H1 (cell line): ENCODE results near the gene BATF3. TPM values are rescaled to one million over a fixed set of nuclear protein-coding genes. Genes with fewer than 3 reads are reported as not detected.

Experiments used
- CTCF ChIA-PET: fragments of 300-600 bp; sonication (Branson Sonifier 250); formaldehyde crosslinking; loops from one replicate; lab custom pipeline; 2021; ENCODE audit not compliant: partially characterized antibody; lab: Charles Lee
- POLR2A ChIA-PET: fragments of 300-600 bp; sonication (Branson Sonifier 250); formaldehyde crosslinking; loops from one replicate; lab custom pipeline; 2021; ENCODE audit warnings: inconsistent platforms; ENCODE audit not compliant: partially characterized antibody; lab: Charles Lee
- DNase-seq, 2 experiments: peaks; one replicate each; pipeline versions ENCODE4 v3.0.0 to v3.0.0-alpha.2; 2010 to 2022; ENCODE audit warnings: low spot score in 2 of 2, low read depth in 1 of 2, mixed read lengths in 1 of 2
- FAIRE-seq: peaks from 2 replicates; lab custom pipeline; 2011; peaks lifted over from hg19 to GRCh38; lab: Jason Lieb, UNC
- H2AFZ ChIP-seq: 2 replicates; pipeline ENCODE4 v1.8.1; 2012; ENCODE audit warnings: low read length, inconsistent platforms
- H2AK5ac ChIP-seq: 2 replicates; pipeline ENCODE4 v1.6.1; 2013; ENCODE audit warnings: low read depth, low read length
- H2BK120ac ChIP-seq: replicated peaks from 2 replicates; pipeline ENCODE3; 2013; ENCODE audit warnings: low read depth, low read length, inconsistent platforms
- H2BK12ac ChIP-seq: 2 replicates; pipeline ENCODE4 v1.6.1; 2013; ENCODE audit warnings: low read depth, low read length
- H2BK15ac ChIP-seq: 2 replicates; pipeline ENCODE4 v1.6.1; 2013; ENCODE audit warnings: low read length
- H2BK20ac ChIP-seq: 2 replicates; pipeline ENCODE4 v1.6.1; 2013; ENCODE audit warnings: low read length
- H2BK5ac ChIP-seq: 2 replicates; pipeline ENCODE4 v1.6.1; 2013; ENCODE audit warnings: low read depth, low read length
- H3K14ac ChIP-seq: 2 replicates; pipeline ENCODE4 v1.6.1; 2013; ENCODE audit warnings: inconsistent platforms; ENCODE audit not compliant: insufficient read length
- H3K18ac ChIP-seq: 2 replicates; pipeline ENCODE4 v1.6.1; 2013; ENCODE audit warnings: low read length; ENCODE audit errors: extremely low read depth
- H3K23ac ChIP-seq: 2 replicates; pipeline ENCODE4 v1.6.1; 2013; ENCODE audit warnings: inconsistent platforms; ENCODE audit not compliant: insufficient read length
- H3K23me2 ChIP-seq: 2 replicates; pipeline ENCODE4 v1.6.1; 2013; ENCODE audit warnings: low read depth, low read length
- H3K27ac ChIP-seq: 2 replicates; pipeline ENCODE4 v1.6.1; 2011; ENCODE audit warnings: low read depth, low read length, inconsistent platforms
- H3K27me3 ChIP-seq, 4 experiments: replicated peaks in 1 of 4; 1 replicate in 1 of 4; 2 replicates in 3 of 4; pipeline versions ENCODE4 v1.6.1 to v1.8.1; 2011 to 2013; ENCODE audit warnings: low read length in 3 of 4, mild to moderate bottlenecking in 3 of 4, inconsistent platforms in 2 of 4, mixed read lengths in 2 of 4, moderate library complexity in 1 of 4; ENCODE audit not compliant: control insufficient read depth in 3 of 4, insufficient read depth in 3 of 4; ENCODE audit errors: extremely low read depth in 1 of 4
- H3K36me3 ChIP-seq, 4 experiments: 2 replicates each; pipeline versions ENCODE4 v1.6.1 to v1.8.1; 2011 to 2013; ENCODE audit warnings: mild to moderate bottlenecking in 4 of 4, low read length in 3 of 4, moderate library complexity in 2 of 4, control low read depth in 1 of 4, inconsistent platforms in 1 of 4; ENCODE audit not compliant: insufficient read depth in 4 of 4, control insufficient read depth in 2 of 4
- H3K4ac ChIP-seq: replicated peaks from 2 replicates; pipeline ENCODE3; 2013; ENCODE audit warnings: low read length, low read depth, mixed read lengths, inconsistent platforms; ENCODE audit not compliant: insufficient read length
- H3K4me1 ChIP-seq, 4 experiments: replicated peaks in 1 of 4; 1 replicate in 1 of 4; 2 replicates in 3 of 4; pipeline versions ENCODE4 v1.6.1 to v1.8.1; 2011 to 2013; ENCODE audit warnings: low read length in 3 of 4, inconsistent platforms in 2 of 4, mixed read lengths in 1 of 4; ENCODE audit not compliant: insufficient read depth in 4 of 4, control insufficient read depth in 3 of 4
- H3K4me2 ChIP-seq, 2 experiments: 2 replicates each; pipeline versions ENCODE4 v1.6.1 to v1.8.1; 2011 to 2013; ENCODE audit warnings: low read depth in 2 of 2, low read length in 2 of 2, control low read depth in 1 of 2, inconsistent platforms in 1 of 2, mild to moderate bottlenecking in 1 of 2; ENCODE audit not compliant: insufficient read depth in 1 of 2
- H3K4me3 ChIP-seq, 4 experiments: fragments of 200-600, 300-600 bp in 1 of 4; sonication (generic), shearing (Covaris generic), sonication (Bioruptor Twin) in 1 of 4; 2 replicates each; pipeline versions ENCODE4 v1.5.1 to v1.8.1; 2011 to 2016; ENCODE audit warnings: low read length in 4 of 4, low read depth in 3 of 4, control low read depth in 2 of 4, inconsistent platforms in 2 of 4, mild to moderate bottlenecking in 2 of 4, mixed read lengths in 1 of 4, moderate library complexity in 1 of 4; ENCODE audit not compliant: insufficient read depth in 2 of 4; ENCODE audit errors: extremely low read depth in 1 of 4
- H3K56ac ChIP-seq: replicated peaks from 2 replicates; pipeline ENCODE3; 2013; ENCODE audit warnings: low read depth, mild to moderate bottlenecking, mixed read lengths, low read length, inconsistent platforms; ENCODE audit not compliant: insufficient read length
- H3K79me1 ChIP-seq: 2 replicates; pipeline ENCODE4 v1.6.1; 2013; ENCODE audit warnings: low read depth, low read length, control low read depth
- H3K79me2 ChIP-seq, 2 experiments: 2 replicates each; pipeline versions ENCODE4 v1.6.1 to v1.8.1; 2012 to 2013; ENCODE audit warnings: low read length in 2 of 2, mild to moderate bottlenecking in 2 of 2, inconsistent platforms in 1 of 2; ENCODE audit not compliant: insufficient read depth in 2 of 2, control insufficient read depth in 1 of 2
- H3K9ac ChIP-seq, 4 experiments: replicated peaks in 1 of 4; 1 replicate in 1 of 4; 2 replicates in 3 of 4; pipeline versions ENCODE4 v1.6.1 to v1.8.1; 2011 to 2013; ENCODE audit warnings: low read depth in 3 of 4, low read length in 3 of 4, control low read depth in 2 of 4, mild to moderate bottlenecking in 2 of 4, moderate library complexity in 2 of 4, inconsistent platforms in 1 of 4; ENCODE audit errors: extremely low read depth in 1 of 4
- H3K9me3 ChIP-seq, 2 experiments: 2 replicates each; pipeline versions ENCODE4 v1.6.1 to v1.8.1; 2012 to 2013; ENCODE audit warnings: mild to moderate bottlenecking in 2 of 2, moderate library complexity in 2 of 2, control low read depth in 1 of 2, inconsistent platforms in 1 of 2, low read depth in 1 of 2, low read length in 1 of 2, mixed read lengths in 1 of 2; ENCODE audit not compliant: insufficient read depth in 2 of 2
- H4K20me1 ChIP-seq, 2 experiments: replicated peaks in 1 of 2; 2 replicates each; pipeline versions ENCODE3 to v1.8.1; 2011 to 2013; ENCODE audit warnings: inconsistent platforms in 2 of 2, low read length in 2 of 2, mild to moderate bottlenecking in 1 of 2; ENCODE audit not compliant: insufficient read depth in 2 of 2, control insufficient read depth in 1 of 2
- H4K5ac ChIP-seq: 2 replicates; pipeline ENCODE4 v1.6.1; 2013; ENCODE audit warnings: low read length, low read depth, mixed read lengths, inconsistent platforms; ENCODE audit not compliant: insufficient read length
- H4K8ac ChIP-seq: 2 replicates; pipeline ENCODE4 v1.8.0; 2013; ENCODE audit warnings: mild to moderate bottlenecking, moderate library complexity, low read length, inconsistent platforms; ENCODE audit not compliant: insufficient read depth; ENCODE audit errors: extremely low read depth
- H4K91ac ChIP-seq: replicated peaks from 2 replicates; pipeline ENCODE3; 2013; ENCODE audit warnings: low read length, mixed read lengths, inconsistent platforms; ENCODE audit not compliant: insufficient read length
- BCL11A ChIP-seq, 2 experiments: IDR thresholded peaks; one replicate each; pipeline ENCODE4 v1.6.1; 2011; ENCODE audit warnings: low read depth in 2 of 2, low read length in 2 of 2, mild to moderate bottlenecking in 2 of 2
- EGR1 ChIP-seq: IDR thresholded peaks from 2 replicates; pipeline ENCODE4 v1.6.1; 2011; ENCODE audit warnings: low read depth, low read length, borderline replicate concordance
- EZH2 ChIP-seq: fragments of 200-600 bp; sonication (generic); IDR thresholded peaks from 2 replicates; pipeline ENCODE4 v1.7.1; 2012; ENCODE audit warnings: low read depth, mild to moderate bottlenecking, moderate library complexity, low read length, inconsistent platforms; ENCODE audit not compliant: severe bottlenecking
- GABPA ChIP-seq: IDR thresholded peaks from 2 replicates; pipeline ENCODE4 v1.6.1; 2011; ENCODE audit warnings: mild to moderate bottlenecking, low read length, moderate library complexity, borderline replicate concordance; ENCODE audit not compliant: insufficient read depth
- SAP30 ChIP-seq: fragments of 300-600 bp; sonication (generic); IDR thresholded peaks from 2 replicates; pipeline ENCODE4 v1.7.1; 2012; ENCODE audit warnings: low read length, moderate library complexity, mild to moderate bottlenecking, inconsistent platforms; ENCODE audit not compliant: insufficient read depth, insufficient replicate concordance
- SIX5 ChIP-seq: IDR thresholded peaks from 2 replicates; pipeline ENCODE4 v1.6.1; 2011; ENCODE audit warnings: mild to moderate bottlenecking, low read depth, low read length
- SP2 ChIP-seq: IDR thresholded peaks from 2 replicates; pipeline ENCODE4 v1.6.1; 2012; ENCODE audit warnings: mild to moderate bottlenecking, low read length, inconsistent platforms
- SUZ12 ChIP-seq: fragments of 200-600 bp; sonication (generic); IDR thresholded peaks from 2 replicates; pipeline ENCODE4 v1.6.1; 2012; ENCODE audit warnings: mild to moderate bottlenecking, inconsistent platforms, low read length, moderate library complexity, mixed read lengths
- ZNF274 ChIP-seq: IDR thresholded peaks from 2 replicates; pipeline ENCODE4 v1.7.0; 2012; ENCODE audit warnings: low read length, borderline replicate concordance; ENCODE audit errors: extremely low read depth
- WGBS, 2 experiments: shearing (Covaris generic) in 1 of 2; methylation state at CpG; one replicate each; pipeline versions ENCODE4 v1.1.6 to v1.1.7; 2013 to 2015; ENCODE audit warnings: low lambda C conversion rate in 2 of 2, mixed read lengths in 2 of 2, inconsistent platforms in 1 of 2, low coverage in 1 of 2, missing lambda C conversion rate in 1 of 2; ENCODE audit not compliant: insufficient replicate concordance in 2 of 2, insufficient coverage in 1 of 2, insufficient read length in 1 of 2; ENCODE audit errors: extremely low coverage in 1 of 2, missing lambda C conversion rate in 1 of 2; 5-methylcytosine and 5-hydroxymethylcytosine counted together
- polyA plus RNA-seq, 7 experiments: library from polyadenylated mRNA; depleted of rRNA in 3 of 7; stranded (reverse) in 5 of 7; unstranded in 2 of 7; fragments of >200 nt in 5 of 7; fragments of 200-250 nt in 2 of 7; gene quantifications; 1 replicate in 5 of 7; 2 replicates in 1 of 7; 4 replicates in 1 of 7; pipeline versions ENCODE4 v1.2.1 to v1.2.3, GENCODE V29; 2011 to 2013; ENCODE audit warnings: missing spikeins in 2 of 7, mixed read lengths in 2 of 7
- total RNA-seq: library from RNA; stranded (reverse); fragmentation: NEBNext Ultra II Directional; extraction: Animal tissue kit (Norgen Biotek cat#: 25700); gene quantifications from 2 replicates; pipeline ENCODE4 v1.2.1, GENCODE V29; 2021

The BATF3 gene
- total and polyA plus RNA-seq, 2 of the 8 experiments (the other 6 are each of a cell fraction or from before 2014, with no cell fraction given), result 6.3 TPM

DNA sequence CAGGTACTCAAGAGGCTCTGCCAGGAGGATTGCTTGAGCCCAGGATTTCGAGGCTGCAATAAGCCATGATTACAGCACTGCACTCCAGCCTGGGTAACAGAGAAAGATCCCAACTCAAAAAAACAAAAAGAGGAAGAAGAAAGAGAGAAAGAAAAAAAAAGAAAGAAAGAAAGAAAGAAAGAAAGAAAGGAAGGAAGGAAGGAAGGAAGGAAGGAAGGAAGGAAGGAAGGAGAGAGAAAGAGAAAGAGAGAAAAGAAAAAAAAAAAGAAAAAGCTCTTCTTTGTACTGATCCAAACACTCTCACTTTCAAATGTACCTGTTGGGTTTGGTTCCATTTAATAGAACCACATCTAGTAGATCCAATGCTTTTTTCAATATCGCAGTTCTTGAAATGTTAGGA lies 11.8 kb downstream of the BATF3 start:
- no peak for FAIRE-seq

More for the DNA sequence above, 11.8 kb downstream of the BATF3 start:
- H3K4me3 ChIP-seq, result no peak overlapping the region
- H3K4me1 ChIP-seq, result peaks cover 0 to 5% (median 1%) of the 10 kb centered on the region in 4 experiments; a peak in 4 of 7 replicates
- no peaks in the 10 kb centered on the region for H3K36me3 ChIP-seq
- H4K91ac ChIP-seq, result no peak overlapping the region
- TF ChIP-seq ZNF274 (no peak), EZH2 (no peak), SAP30 (no peak), EGR1 (no peak), SUZ12 (no peak), SP2 (no peak), GABPA (no peak), BCL11A (IDR thresholded peaks at IDR 0.05; ENCODE audit: low read depth in 2 of 2, low read length in 2 of 2) (no peak), SIX5 (no peak)
- CTCF ChIA-PET, result interaction anchor here (1.0 to 2.8 kb wide), 4 partner anchors 11 to 23 kb away, joined by 4 to 9 read pairs (median 6); no protein-coding TSS in a partner anchor
- DNase-seq, result no peak
- H3K9me3 ChIP-seq, result no peaks in the 10 kb centered on the region
- H2BK15ac ChIP-seq, result no peak overlapping the region
- no peak overlapping the region for H3K4ac ChIP-seq
- no peak overlapping the region for H3K56ac ChIP-seq
- peaks cover 0 to 2% (median 0%) of the 10 kb centered on the region in 4 experiments; a peak in 1 of 7 replicates for H3K27me3 ChIP-seq
- H3K18ac ChIP-seq, result no peak overlapping the region
- H4K20me1 ChIP-seq, result peaks cover 0 to 4% of the 10 kb centered on the region in 2 experiments
- no peak overlapping the region for H2BK12ac ChIP-seq
- POLR2A ChIA-PET, result no interaction called here
- peaks cover 5% of the 10 kb centered on the region; the same call in 1 of the 2 replicates for H3K23me2 ChIP-seq
- H3K27ac ChIP-seq, result no peak overlapping the region
- no peaks in the 10 kb centered on the region for H3K79me2 ChIP-seq
- H2BK5ac ChIP-seq, result no peak overlapping the region
- H2AFZ ChIP-seq, result no peak overlapping the region
- H3K14ac ChIP-seq, result no peak overlapping the region
- H2BK120ac ChIP-seq, result no peak overlapping the region
- H4K5ac ChIP-seq, result no peak overlapping the region
- H3K79me1 ChIP-seq, result no peaks in the 10 kb centered on the region
- H2BK20ac ChIP-seq, result no peak overlapping the region
- no peak overlapping the region for H3K4me2 ChIP-seq
- no peak overlapping the region for H3K23ac ChIP-seq
- H4K8ac ChIP-seq, result no peak overlapping the region
- H3K9ac ChIP-seq, result no peak overlapping the region
- no peak overlapping the region for H2AK5ac ChIP-seq
- 100% methylated on average over 2 of the region's 2 CpGs; no CpG with 5 or more reads in 1 of the 2 experiments for WGBS, 2 experiments
